Panc1 (cell line): ENCODE measurements around the gene APCDD1L. TPM values are rescaled to one million over a fixed set of nuclear protein-coding genes. Genes with fewer than 3 reads are reported as not detected.

Experiments used
- ATAC-seq: fragments of 200-7000 bp; cut with Tn5 transposase; 2 replicates; pipeline ENCODE4 v1.9.1; 2020; ENCODE audit warnings: mild to moderate bottlenecking, moderate library complexity
- BruUV-seq: library from RNA; stranded (reverse); fragments of 400-500 nt; replicated peaks from 2 replicates; lab custom pipeline; 2021; lab: Mats Ljungman, UMichigan
- CTCF ChIA-PET: fragments of 300-600 bp; sonication (Branson Sonifier 250); formaldehyde crosslinking; loops from one replicate; lab custom pipeline; 2022; ENCODE audit warnings: antibody characterized with exemption; lab: Charles Lee
- POLR2A ChIA-PET: fragments of 300-600 bp; sonication (Branson Sonifier 250); formaldehyde crosslinking; loops from one replicate; lab custom pipeline; 2022; ENCODE audit warnings: antibody characterized with exemption; lab: Charles Lee
- DNase-seq: peaks from one replicate; pipeline ENCODE4 v3.0.0-alpha.2; 2010; ENCODE audit warnings: low read depth, low spot score
- H3K27ac ChIP-seq: 2 replicates; pipeline ENCODE4 v1.5.1; 2011; ENCODE audit warnings: mild to moderate bottlenecking, low read length, inconsistent platforms
- H3K27me3 ChIP-seq: fragments of 200-500 bp; sonication (Bioruptor generic); 2 replicates; pipeline ENCODE4 v1.6.0; 2014; ENCODE audit warnings: low read length, inconsistent platforms; ENCODE audit not compliant: control insufficient read depth, insufficient read depth
- H3K36me3 ChIP-seq: fragments of 200-500 bp; sonication (Bioruptor generic); 2 replicates; pipeline ENCODE4 v1.5.1; 2014; ENCODE audit warnings: inconsistent platforms, mild to moderate bottlenecking, low read length, moderate library complexity; ENCODE audit not compliant: control insufficient read depth, insufficient read depth
- H3K4me1 ChIP-seq: 2 replicates; pipeline ENCODE4 v1.5.1; 2011; ENCODE audit warnings: inconsistent platforms, mild to moderate bottlenecking, low read length, moderate library complexity; ENCODE audit not compliant: control insufficient read depth, insufficient read depth
- H3K4me3 ChIP-seq, 2 experiments: 2 replicates each; pipeline ENCODE4 v1.5.1; 2011 to 2012; ENCODE audit warnings: low read depth in 2 of 2, low read length in 2 of 2, mild to moderate bottlenecking in 2 of 2, inconsistent platforms in 1 of 2, moderate library complexity in 1 of 2
- H3K9me3 ChIP-seq: fragments of 200-500 bp; sonication (Bioruptor generic); 2 replicates; pipeline ENCODE4 v1.5.1; 2014; ENCODE audit warnings: low read depth, mild to moderate bottlenecking, inconsistent platforms, low read length, moderate library complexity; ENCODE audit not compliant: control insufficient read depth, insufficient read depth
- CTCF ChIP-seq: fragments of 450-650 bp; IDR thresholded peaks from 2 replicates; pipeline ENCODE4 v1.5.1; 2017; ENCODE audit warnings: mild to moderate bottlenecking
- POLR2AphosphoS5 ChIP-seq: IDR thresholded peaks from 2 replicates; pipeline ENCODE4 v1.6.1; 2012; ENCODE audit warnings: mild to moderate bottlenecking, low read depth, low read length, moderate library complexity
- REST ChIP-seq, 2 experiments: IDR thresholded peaks; 2 replicates each; pipeline ENCODE4 v1.6.1; 2011 to 2012; ENCODE audit warnings: low read depth in 2 of 2, control low read depth in 1 of 2, low read length in 1 of 2, mild to moderate bottlenecking in 1 of 2, moderate library complexity in 1 of 2; ENCODE audit not compliant: insufficient read depth in 1 of 2
- SIN3A ChIP-seq: IDR thresholded peaks from 2 replicates; pipeline ENCODE4 v1.6.1; 2012; ENCODE audit warnings: low read depth, mild to moderate bottlenecking, low read length, moderate library complexity, borderline replicate concordance; ENCODE audit not compliant: insufficient read depth
- TCF7L2 ChIP-seq: IDR thresholded peaks from 2 replicates; pipeline ENCODE4 v1.6.1; 2011; ENCODE audit warnings: mild to moderate bottlenecking, low read depth, low read length, inconsistent platforms
- in situ Hi-C: cut with HindIII; loops from 2 replicates; pipeline ENCODE4 v1.10.0; 2016; ENCODE audit warnings: low sequenced_read_pairs, low pct_unique_long_range_greater_than_20kb
- intact Hi-C: fragments of 100-400 bp; cut with micrococcal nuclease; formaldehyde crosslinking; loops from one replicate; pipeline ENCODE4 v1.10.0; 2022; ENCODE audit not compliant: unreplicated experiment
- total RNA-seq: library from RNA; stranded (reverse); gene quantifications from one replicate; pipeline ENCODE4 v1.2.1, GENCODE V29; 2021; ENCODE audit not compliant: unreplicated experiment

Gene APCDD1L
- total RNA-seq, 1 experiment from 2014 or later: 0.62 TPM

- POLR2A ChIA-PET: no interaction called here
- H3K9me3 ChIP-seq: no peaks in the 10 kb centered on the region
- TF ChIP-seq TCF7L2: no peak
- no peaks in the 10 kb centered on the region for H3K4me1 ChIP-seq
- CTCF ChIA-PET: no interaction called here
- BruUV-seq: no TSS peak
- no peak for ATAC-seq
- H3K27ac ChIP-seq: no peak overlapping the region
- H3K27me3 ChIP-seq: no peaks in the 10 kb centered on the region
- peaks cover 3% of the 10 kb centered on the region for H3K36me3 ChIP-seq
- no peak overlapping the region for H3K4me3 ChIP-seq
- intact Hi-C loops: no loop called here
- in situ Hi-C loops: no loop called here
- DNase-seq: no peak
Measured at GRCh38 chr20:58433029-58433647, 82.1 kb downstream of the APCDD1L start.

GRCh38 chr20:58432186-58432954, 82.8 kb downstream of the APCDD1L start:
- Histone ChIP-seq H3K4me1 (no peaks in the 10 kb centered on the region), H3K27ac (no peak overlapping the region), H3K4me3 (no peak overlapping the region), H3K36me3 (peaks cover 3% of the 10 kb centered on the region), H3K9me3 (no peaks in the 10 kb centered on the region), H3K27me3 (no peaks in the 10 kb centered on the region)
- BruUV-seq: no TSS peak
- intact Hi-C loops: no loop called here
- in situ Hi-C loops: no loop called here
- no peak for ATAC-seq
- no peak for DNase-seq
- ChIA-PET CTCF (no interaction called here), POLR2A (no interaction called here)
- TF ChIP-seq POLR2AphosphoS5 (no peak), REST (IDR thresholded peaks at IDR 0.05; ENCODE audit: insufficient read depth in 1 of 2, low read depth in 2 of 2, low read length in 1 of 2) (no peak), SIN3A (no peak), CTCF (no peak), TCF7L2 (no peak)

- intact Hi-C loops: no loop called here
- in situ Hi-C loops: no loop called here
- Histone ChIP-seq H3K9me3 (no peaks in the 10 kb centered on the region), H3K27ac (no peak overlapping the region), H3K27me3 (no peaks in the 10 kb centered on the region), H3K4me3 (no peak overlapping the region), H3K4me1 (no peaks in the 10 kb centered on the region), H3K36me3 (peaks cover 3% of the 10 kb centered on the region)
- no peak for TF ChIP-seq SIN3A
- TF ChIP-seq CTCF: no peak
- no peak for TF ChIP-seq POLR2AphosphoS5
- no peak for TF ChIP-seq TCF7L2
- no peak for TF ChIP-seq REST (IDR thresholded peaks at IDR 0.05; ENCODE audit: insufficient read depth in 1 of 2, low read depth in 2 of 2, low read length in 1 of 2)
- ChIA-PET POLR2A (no interaction called here), CTCF (no interaction called here)
- DNase-seq (no peak), ATAC-seq (no peak)
- no TSS peak for BruUV-seq
Measured at GRCh38 chr20:58431134-58431533, 84.1 kb downstream of the APCDD1L start.
